ENCODE data around the gene LMNTD2. TPM values are rescaled to one million over a fixed set of nuclear protein-coding genes. Genes with fewer than 3 reads are reported as not detected.

Gene LMNTD2
- total and polyA plus RNA-seq, 2 of the 13 experiments (the other 11 are each of a cell fraction or from before 2014, with no cell fraction given) = 1.1 to 3.1 TPM

DNA sequence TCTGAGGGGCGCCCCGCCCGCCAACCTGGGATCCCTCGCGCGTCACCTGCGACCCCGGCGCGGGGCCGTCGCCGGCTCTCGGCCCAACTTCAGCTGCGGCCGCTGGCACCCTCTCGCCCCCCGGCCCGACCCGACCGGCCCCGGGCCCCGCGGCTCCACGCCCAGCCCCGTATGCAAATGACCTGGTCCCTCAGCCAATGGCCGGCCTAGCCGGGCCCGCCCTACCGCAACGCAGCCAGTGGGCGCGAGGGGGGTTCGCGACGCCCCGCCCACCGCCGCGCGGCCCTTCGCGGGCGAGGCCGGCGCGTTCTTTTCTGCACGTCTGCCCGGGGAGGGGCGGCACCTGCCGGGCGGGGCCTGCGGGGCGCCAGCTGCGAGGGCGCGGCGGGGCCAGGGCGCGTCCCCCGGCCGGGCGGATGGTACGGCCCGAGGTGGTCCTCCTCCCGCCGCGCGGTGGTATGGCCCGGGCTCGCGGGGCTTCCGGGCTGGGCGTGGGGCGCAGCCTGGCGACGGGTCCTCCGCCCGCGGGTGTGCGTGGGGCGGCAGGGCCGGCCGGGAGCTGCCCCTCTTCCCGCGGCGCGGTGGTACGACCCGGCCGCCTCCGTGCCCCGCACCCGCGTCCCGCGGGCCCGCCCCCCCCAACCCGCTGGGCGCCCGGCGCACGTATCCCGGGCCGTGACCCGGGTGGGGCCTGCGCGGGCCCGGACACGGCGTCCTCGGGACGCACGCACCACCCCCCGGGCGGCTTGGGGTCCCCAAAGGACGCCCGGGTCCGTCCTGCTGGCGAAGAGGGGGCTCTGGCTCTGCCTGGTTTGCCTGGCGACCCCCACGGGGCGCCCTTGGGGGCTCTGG is 8.0 kb upstream of the LMNTD2 start (continued):
- TF ChIP-seq, protein P1, sequence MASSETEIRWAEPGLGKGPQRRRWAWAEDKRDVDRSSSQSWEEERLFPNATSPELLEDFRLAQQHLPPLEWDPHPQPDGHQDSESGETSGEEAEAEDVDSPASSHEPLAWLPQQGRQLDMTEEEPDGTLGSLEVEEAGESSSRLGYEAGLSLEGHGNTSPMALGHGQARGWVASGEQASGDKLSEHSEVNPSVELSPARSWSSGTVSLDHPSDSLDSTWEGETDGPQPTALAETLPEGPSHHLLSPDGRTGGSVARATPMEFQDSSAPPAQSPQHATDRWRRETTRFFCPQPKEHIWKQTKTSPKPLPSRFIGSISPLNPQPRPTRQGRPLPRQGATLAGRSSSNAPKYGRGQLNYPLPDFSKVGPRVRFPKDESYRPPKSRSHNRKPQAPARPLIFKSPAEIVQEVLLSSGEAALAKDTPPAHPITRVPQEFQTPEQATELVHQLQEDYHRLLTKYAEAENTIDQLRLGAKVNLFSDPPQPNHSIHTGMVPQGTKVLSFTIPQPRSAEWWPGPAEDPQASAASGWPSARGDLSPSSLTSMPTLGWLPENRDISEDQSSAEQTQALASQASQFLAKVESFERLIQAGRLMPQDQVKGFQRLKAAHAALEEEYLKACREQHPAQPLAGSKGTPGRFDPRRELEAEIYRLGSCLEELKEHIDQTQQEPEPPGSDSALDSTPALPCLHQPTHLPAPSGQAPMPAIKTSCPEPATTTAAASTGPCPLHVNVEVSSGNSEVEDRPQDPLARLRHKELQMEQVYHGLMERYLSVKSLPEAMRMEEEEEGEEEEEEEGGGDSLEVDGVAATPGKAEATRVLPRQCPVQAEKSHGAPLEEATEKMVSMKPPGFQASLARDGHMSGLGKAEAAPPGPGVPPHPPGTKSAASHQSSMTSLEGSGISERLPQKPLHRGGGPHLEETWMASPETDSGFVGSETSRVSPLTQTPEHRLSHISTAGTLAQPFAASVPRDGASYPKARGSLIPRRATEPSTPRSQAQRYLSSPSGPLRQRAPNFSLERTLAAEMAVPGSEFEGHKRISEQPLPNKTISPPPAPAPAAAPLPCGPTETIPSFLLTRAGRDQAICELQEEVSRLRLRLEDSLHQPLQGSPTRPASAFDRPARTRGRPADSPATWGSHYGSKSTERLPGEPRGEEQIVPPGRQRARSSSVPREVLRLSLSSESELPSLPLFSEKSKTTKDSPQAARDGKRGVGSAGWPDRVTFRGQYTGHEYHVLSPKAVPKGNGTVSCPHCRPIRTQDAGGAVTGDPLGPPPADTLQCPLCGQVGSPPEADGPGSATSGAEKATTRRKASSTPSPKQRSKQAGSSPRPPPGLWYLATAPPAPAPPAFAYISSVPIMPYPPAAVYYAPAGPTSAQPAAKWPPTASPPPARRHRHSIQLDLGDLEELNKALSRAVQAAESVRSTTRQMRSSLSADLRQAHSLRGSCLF (CRISPR knock-in tag; IDR thresholded peaks at IDR 0.05; ENCODE audit: borderline replicate concordance) = no peak
- 0 out of 2 replicates have a peak, but pooled peaks have one; percentile 12 for TF ChIP-seq ZNF331 (CRISPR knock-in tag; IDR thresholded peaks at IDR 0.05)
- TF ChIP-seq HES4 (CRISPR knock-in tag; IDR thresholded peaks at IDR 0.05; ENCODE audit: borderline replicate concordance) = peak; percentile 41; the same call in 1 of the 2 replicates
- TF ChIP-seq, protein P2, sequence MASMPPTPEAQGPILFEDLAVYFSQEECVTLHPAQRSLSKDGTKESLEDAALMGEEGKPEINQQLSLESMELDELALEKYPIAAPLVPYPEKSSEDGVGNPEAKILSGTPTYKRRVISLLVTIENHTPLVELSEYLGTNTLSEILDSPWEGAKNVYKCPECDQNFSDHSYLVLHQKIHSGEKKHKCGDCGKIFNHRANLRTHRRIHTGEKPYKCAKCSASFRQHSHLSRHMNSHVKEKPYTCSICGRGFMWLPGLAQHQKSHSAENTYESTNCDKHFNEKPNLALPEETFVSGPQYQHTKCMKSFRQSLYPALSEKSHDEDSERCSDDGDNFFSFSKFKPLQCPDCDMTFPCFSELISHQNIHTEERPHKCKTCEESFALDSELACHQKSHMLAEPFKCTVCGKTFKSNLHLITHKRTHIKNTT (CRISPR knock-in tag; IDR thresholded peaks at IDR 0.05) = no peak
- TF ChIP-seq ZNF33A (CRISPR knock-in tag; IDR thresholded peaks at IDR 0.05; ENCODE audit: borderline replicate concordance) = no peak
- TF ChIP-seq, protein P3, sequence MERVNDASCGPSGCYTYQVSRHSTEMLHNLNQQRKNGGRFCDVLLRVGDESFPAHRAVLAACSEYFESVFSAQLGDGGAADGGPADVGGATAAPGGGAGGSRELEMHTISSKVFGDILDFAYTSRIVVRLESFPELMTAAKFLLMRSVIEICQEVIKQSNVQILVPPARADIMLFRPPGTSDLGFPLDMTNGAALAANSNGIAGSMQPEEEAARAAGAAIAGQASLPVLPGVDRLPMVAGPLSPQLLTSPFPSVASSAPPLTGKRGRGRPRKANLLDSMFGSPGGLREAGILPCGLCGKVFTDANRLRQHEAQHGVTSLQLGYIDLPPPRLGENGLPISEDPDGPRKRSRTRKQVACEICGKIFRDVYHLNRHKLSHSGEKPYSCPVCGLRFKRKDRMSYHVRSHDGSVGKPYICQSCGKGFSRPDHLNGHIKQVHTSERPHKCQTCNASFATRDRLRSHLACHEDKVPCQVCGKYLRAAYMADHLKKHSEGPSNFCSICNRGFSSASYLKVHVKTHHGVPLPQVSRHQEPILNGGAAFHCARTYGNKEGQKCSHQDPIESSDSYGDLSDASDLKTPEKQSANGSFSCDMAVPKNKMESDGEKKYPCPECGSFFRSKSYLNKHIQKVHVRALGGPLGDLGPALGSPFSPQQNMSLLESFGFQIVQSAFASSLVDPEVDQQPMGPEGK (CRISPR knock-in tag; IDR thresholded peaks at IDR 0.05) = peak; percentile 38; the same call in 1 of the 2 replicates
- TF ChIP-seq, protein P4, sequence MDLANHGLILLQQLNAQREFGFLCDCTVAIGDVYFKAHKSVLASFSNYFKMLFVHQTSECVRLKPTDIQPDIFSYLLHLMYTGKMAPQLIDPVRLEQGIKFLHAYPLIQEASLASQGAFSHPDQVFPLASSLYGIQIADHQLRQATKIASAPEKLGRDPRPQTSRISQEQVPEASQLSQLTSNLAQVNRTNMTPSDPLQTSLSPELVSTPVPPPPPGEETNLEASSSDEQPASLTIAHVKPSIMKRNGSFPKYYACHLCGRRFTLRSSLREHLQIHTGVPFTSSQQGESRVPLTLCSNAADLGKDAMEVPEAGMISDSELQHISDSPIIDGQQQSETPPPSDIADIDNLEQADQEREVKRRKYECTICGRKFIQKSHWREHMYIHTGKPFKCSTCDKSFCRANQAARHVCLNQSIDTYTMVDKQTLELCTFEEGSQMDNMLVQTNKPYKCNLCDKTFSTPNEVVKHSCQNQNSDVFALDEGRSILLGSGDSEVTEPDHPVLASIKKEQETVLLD (CRISPR knock-in tag; IDR thresholded peaks at IDR 0.05; ENCODE audit: low read depth) = peak; percentile 59
- TF ChIP-seq, protein P5, sequence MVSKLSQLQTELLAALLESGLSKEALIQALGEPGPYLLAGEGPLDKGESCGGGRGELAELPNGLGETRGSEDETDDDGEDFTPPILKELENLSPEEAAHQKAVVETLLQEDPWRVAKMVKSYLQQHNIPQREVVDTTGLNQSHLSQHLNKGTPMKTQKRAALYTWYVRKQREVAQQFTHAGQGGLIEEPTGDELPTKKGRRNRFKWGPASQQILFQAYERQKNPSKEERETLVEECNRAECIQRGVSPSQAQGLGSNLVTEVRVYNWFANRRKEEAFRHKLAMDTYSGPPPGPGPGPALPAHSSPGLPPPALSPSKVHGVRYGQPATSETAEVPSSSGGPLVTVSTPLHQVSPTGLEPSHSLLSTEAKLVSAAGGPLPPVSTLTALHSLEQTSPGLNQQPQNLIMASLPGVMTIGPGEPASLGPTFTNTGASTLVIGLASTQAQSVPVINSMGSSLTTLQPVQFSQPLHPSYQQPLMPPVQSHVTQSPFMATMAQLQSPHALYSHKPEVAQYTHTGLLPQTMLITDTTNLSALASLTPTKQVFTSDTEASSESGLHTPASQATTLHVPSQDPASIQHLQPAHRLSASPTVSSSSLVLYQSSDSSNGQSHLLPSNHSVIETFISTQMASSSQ (IDR thresholded peaks at IDR 0.05; ENCODE audit: low read depth) = no peak
- TF ChIP-seq, protein P5 (CRISPR knock-in tag; IDR thresholded peaks at IDR 0.05; ENCODE audit: borderline replicate concordance) = no peak
- no peak for TF ChIP-seq RAD51 (IDR thresholded peaks at IDR 0.05; ENCODE audit: borderline replicate concordance)
- TF ChIP-seq CENPX (CRISPR knock-in tag; IDR thresholded peaks at IDR 0.05) = no peak
- TF ChIP-seq ZNF790 (CRISPR knock-in tag; IDR thresholded peaks at IDR 0.05; ENCODE audit: borderline replicate concordance) = no peak
- 0 out of 2 replicates have a peak, but pooled peaks have one; percentile 9 for TF ChIP-seq ZZZ3 (CRISPR knock-in tag; IDR thresholded peaks at IDR 0.05; ENCODE audit: borderline replicate concordance)

Measured in HepG2 (cell line).